ENCODE data around the gene DPP6.

The DPP6 gene

DNA sequence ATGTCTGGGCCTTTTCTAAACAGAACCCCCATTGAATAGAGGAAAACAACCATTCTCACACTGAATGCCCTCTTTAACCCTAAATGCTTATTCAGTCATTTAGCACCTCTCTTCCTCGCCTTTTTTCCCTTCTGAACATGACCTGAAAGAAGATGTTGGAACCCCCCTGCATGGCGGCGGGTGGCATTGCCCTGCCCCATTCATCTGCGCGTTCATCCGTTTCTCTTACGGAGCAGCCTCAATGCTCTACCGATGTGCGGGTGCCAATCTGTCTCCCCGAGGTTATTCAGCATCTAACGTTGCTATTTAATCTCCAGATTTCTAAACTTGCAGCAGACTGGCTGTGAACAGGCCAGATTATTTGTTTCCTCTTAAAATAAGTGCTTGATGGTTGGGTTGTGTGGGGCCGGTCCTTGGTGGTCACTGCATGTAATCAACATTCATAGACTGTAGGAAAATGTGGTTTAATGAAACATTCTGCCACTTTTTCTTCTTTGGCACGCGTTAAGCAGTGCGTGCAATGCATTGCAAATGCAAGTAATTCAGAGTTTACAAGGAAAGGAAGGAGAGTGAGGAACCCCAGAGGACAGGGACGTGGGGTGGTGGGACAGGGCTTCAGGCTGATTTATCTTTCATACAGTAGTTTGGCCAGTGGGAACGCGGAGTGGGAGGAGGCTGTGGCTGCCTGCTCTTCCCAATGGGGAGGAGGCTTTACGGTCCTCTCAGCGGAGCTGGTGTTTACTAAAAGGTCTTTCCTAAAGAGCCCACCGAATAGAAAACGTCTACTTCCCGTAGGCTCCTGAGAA is 286.7 kb downstream of the DPP6 start:
- DNase-seq (ENCODE audit: low read depth in 3 of 3): no peak

DNA sequence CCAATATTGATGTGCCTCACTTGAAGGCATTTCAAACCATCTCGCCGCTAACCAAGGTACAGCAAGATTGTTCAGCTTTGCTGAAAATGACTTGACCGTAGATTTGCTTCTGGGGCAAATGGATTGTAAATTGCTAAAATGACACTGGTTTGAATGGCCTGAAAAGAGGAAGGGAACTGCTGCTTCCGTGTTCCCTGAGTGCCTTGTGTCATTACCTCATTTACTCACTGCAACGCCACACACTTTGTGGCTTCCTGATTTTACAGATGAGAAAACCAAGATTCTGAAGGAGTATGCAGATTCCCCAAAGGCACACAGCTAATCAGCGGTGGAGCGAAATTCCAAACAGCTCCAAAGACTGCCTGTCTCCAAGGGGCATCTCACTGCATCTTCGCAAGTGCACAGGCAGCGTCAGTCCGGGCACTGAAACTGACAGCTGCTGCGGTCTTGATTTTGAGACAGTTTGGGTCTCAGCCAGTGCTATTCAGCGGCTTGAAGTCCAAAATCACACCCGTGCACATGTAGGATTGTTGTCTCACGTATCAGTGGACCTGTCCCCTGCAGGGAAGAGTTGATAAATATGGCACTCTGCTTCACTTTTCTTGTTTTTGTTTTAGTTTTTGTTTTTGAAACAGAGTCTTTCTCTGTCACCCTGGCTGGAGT is 290.9 kb downstream of the DPP6 start:
- no peak for DNase-seq (ENCODE audit: low read depth in 3 of 3)

DNA sequence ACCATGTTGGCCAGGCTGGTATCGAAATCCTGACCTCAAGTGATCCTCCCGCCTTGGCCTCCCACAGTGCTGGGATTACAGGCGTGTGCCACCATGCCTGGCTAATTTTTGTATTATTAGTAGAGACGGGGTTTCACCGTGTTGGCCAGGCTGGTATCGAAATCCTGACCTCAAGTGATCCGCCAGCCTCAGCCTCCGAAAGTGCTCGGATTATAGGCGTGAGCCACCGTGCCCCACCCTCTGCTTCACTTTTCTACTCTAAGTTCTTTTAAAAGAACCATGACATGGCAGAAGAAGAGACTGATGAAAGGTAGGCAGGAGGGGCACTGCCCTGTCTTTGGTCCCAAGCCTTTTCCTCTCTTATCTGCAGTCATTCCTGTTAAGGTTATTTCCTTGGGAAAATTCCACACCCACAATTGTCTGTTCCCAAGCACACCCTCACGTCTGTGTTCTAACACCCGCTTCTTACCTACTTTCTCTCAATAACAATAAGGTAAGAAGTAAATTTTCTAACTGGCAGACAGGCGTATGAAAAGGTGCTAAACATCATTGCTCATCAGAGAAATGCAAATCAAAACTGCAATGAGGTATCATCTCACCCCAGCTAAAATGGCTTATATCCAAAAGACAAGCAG is 291.7 kb downstream of the DPP6 start:
- DNase-seq (ENCODE audit: low read depth in 3 of 3): no peak

DNA sequence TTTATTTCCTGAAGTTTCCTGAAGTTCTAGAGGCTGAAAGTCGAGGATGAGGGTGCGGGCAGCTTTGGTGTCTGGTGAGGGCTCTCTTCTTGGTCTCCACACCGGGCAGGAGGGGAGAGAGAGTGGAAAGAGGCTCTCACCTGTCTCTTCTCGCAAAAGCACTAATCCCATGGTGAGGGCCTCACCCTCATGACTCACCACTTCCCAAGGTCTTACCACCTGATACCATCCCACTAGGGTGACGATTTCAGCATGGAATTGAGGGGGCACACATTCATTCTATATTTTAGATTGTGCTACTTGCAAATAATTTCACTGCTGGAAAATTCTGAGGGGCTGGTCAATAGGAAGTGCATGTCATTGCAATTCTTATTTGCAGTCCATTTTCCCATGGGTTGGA is 292.9 kb downstream of the DPP6 start:
- DNase-seq (ENCODE audit: low read depth in 3 of 3): no peak

DNA sequence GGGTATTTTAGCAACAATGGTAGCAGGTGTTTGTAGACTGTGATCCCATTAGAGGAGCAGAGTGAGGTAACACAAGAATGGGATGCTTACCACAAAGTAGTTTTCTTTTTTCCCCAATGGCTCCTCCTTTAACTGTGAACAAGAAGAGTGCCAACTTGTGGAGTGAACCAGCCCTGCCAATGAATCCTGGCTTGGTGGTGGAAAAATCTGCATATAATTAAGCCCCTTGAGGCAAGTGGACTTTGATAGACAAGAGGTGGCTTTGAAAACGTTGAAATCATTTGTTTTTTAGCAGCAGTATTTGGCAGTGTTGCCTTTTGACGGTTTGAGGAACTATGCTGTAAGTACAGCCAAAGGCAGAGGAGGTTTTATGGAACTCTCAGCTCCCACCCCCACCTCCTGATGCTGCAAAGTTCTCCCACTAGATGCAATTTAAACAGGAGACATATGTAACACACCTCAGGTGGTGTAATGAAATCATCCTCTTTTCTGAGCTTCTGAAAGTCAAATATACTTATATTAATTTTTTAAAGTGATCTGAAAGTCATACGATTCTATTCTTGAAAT is 295.6 kb downstream of the DPP6 start:
- no peak for DNase-seq (ENCODE audit: low read depth in 3 of 3)

DNA sequence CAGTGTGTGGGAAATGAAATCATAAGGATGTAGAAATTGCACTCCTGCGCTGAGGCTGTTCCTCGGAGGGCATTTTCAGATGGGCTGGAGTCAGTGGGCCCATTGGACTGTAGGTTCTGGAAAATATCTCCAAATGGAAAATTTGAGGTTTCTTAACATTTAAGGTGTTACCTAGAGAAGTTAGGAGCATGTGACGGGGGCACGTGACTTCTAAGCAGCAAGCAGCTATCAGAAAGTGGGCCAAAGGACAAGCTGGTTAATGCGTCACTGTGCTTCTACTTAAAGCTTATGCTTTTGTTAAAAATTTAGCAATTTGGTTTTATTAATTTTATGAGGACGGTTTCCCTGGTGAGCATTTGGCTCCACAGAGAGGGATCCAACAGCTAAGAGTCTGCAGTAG is 298.7 kb downstream of the DPP6 start:
- no peak for DNase-seq (ENCODE audit: low read depth in 3 of 3)

DNA sequence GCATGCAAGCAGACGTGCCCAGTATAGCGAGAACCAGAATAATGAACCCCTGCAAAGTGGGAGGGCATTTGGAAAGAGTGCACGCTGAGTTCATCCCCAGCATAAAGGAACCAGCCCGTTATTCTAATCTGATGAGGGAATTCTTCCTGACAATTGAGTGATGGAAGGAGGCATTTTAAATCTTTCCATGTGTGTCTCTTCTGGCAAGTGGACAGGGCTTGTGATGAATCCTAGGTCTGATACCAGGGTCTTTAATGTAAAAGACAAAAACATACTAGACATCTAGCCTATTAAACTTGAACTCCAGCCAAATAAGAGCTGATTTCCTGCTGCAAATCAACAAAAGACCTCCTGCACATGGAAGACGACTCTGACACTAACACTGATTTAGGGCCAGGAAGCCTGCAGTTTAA is 301.2 kb downstream of the DPP6 start:
- no peak for DNase-seq (ENCODE audit: low read depth in 3 of 3)

DNA sequence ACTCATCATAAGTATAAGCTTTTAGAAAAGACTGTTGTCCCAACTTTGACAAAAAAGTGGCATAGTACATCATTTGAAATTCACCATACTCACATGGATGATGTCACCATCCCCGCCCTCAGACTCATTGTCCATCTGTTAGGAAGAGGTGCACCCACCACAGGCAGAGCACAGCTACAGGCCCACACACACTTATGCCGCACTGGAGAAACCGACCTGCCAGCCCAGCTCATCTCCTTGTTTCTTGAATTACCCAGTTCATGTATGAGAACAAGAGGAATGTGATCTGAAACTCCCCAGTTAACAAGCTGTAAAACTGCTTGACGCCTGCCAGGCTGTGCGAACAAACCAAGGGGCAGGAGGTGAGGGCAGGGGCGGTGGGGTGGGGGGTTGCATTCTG is 312.0 kb downstream of the DPP6 start:
- no peak for DNase-seq (ENCODE audit: low read depth in 3 of 3)

DNA sequence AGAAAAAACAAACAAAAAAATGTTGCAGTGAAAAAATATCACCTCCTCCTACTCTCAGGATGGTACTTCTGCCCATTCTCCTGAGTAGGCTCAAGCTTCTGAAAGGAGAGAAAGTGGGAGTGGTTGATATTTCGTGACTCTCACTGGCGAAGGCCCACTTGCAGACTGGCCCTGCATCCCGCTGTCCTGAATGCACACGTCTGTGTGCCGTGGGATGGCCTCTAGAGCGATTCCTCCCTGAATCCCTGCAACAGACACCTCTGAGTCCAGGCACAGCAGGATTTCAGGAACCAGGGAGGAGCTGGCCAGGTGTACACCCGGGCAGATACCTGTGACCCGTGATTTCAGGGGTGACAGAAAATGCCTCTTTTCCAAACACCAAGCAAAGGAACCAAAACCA is 319.2 kb downstream of the DPP6 start:
- no peak for DNase-seq (ENCODE audit: low read depth in 3 of 3)

DNA sequence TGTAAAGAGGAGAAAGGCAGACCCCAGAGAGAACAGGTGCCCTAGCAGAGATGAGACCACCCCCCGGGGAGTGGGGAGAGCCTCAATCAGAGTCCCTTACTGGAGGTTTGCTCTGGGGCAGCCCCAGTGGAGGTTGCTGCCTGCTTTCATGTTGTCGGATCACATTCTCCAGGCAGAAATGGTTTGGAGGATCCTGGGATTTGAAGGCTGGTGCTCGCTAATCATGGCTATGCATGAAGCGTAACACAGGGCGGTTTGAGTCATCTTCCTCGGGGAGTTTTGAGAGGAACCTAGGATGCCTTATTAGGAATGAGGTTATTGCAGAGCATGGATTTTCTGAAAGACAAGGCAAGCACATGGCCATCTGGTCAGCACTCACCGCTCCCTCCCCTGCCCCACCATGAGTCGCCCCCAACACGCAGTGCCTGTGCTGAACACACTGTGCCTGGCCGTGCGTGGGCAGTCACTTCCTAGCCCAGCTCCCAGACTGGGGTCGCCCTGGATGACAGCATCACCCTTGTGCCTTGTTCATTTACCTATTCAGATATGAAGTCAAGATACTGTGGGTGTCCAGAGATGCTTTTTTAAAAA is 319.9 kb downstream of the DPP6 start:
- DNase-seq (ENCODE audit: low read depth in 3 of 3): no peak

DNA sequence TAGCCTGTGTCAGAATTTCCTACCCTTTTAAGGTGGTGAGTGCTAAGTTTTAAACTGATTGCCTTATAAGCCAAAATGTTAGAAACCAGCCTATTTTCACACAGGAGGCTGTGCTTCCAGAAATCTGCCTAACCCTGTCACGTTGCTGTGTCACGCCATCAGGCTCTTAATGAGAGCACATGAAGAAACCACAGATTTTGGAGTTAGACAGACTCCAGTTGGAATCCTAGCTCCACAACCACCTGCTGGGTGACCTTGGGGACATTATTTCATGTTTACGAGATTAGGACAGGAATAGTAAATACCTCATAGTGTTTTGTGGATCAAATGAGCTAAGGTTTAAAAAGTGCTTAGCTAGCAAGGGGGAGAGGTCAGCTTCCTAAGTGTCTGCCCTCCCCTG is 321.8 kb downstream of the DPP6 start:
- DNase-seq (ENCODE audit: low read depth in 3 of 3): no peak

DNA sequence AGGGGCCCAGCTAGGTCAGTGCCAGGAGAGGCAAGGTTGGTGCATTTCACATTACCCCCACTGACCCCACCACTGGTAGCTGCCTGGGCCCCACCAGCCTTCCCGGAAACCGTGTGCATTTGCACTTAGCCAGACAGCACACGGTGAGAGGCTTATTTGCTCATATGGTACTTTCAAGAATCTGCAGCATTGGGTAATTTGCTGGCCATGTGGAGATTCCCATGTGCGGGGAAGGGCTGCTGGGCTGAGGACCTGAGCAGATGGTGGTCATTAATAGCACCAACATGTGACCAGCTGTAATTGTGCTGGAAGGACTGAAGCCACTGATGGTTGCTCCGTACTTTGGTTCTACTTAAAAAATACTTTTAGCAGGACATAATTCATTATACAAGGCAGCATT is 323.8 kb downstream of the DPP6 start:
- no peak for DNase-seq (ENCODE audit: low read depth in 3 of 3)

DNA sequence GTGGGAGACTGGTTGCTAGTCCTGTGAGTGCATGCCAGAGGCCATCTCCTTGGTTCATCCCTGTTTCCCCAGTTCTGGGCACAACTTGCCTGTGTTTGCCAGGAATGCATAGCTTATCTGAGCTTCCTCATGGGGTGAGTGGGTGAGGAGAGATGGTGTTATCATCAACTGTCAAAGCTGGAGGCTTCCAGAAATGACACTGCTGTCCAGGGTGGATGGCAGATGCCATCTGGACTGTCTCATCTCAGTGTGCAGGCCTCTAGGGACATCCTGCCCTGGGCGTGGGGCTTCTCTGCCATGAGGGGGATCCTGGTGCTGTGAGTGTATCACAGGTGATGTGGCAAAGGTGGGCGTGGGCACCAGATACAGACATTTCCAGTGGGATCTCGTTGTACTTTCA is 328.6 kb downstream of the DPP6 start:
- DNase-seq (ENCODE audit: low read depth in 3 of 3): no peak

DNA sequence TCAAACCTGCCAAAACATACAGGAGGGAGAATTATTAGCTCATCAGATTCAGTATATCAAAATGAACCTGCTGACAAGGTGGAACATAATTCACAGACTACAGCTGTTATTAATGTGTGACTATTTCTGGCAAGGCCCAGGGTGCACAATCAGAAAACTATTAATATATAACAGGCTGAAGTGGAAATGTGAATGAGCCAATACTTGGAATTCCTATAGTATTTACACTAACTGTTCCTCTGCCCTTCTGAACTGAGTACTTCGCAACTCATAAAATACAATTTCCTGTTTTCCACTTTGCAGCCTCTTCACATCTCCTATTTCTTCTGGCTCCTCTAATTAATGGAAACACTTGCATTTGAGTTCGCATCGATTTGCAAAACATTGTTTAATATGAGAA is 330.8 kb downstream of the DPP6 start:
- no peak for DNase-seq (ENCODE audit: low read depth in 3 of 3)

DNA sequence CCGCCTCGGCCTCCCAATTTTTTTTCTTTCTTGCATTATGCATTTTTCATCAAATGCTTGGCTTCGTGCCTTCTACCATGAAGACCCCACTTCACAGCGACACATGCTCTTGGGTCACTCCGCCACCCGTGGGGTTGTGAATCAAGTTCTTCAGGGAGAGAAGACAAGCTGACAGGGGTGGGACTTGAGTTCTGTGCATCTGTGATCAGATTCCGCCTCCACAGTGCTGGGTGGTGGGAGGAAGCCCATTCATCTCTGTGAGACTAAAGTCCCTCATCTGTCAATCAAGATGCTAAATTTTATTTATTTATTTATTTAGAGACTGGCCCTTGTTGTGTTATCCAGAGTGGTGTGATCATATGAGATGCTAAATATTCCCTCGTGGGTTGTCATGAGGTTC is 333.0 kb downstream of the DPP6 start:
- DNase-seq (ENCODE audit: low read depth in 3 of 3): no peak

DNA sequence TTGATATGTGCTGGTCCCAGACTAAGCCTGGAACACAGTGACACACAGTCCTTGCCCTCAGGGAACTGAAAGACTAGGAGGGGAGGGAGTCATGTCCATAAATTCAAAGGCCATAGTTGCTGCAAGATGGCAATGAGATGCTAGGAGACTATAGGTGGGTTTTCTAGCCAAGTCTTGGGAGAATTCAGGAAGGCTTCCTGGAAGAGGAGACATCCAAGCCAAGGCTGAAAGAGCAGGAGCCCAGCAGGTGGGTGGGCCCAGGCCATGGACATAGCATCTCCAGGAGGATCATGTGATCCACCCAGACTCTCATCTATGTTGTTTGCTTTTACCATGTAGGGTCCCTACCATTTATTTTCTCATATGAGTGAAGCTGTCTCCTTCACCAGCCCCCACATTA is 335.1 kb downstream of the DPP6 start:
- DNase-seq (ENCODE audit: low read depth in 3 of 3): no peak

DNA sequence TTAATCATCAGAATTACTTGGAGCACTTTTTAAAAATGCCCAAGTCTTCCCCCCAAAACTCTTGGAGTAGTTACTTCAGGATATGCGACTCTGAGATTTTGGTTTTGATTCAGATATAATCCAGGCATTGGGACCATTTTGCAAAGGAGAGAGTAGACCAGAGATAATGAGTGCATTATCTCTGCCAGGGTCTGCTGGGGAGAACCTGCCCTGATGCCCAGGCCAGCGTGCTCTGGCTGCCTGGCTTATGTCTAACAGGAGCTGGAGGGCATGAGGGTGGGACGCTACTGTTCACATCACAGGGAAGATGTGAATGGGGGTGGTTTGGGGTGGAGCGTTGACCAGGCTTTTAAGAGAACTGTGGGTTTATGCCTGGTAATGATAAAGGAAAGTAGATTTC is 336.2 kb downstream of the DPP6 start:
- no peak for DNase-seq (ENCODE audit: low read depth in 3 of 3)

DNA sequence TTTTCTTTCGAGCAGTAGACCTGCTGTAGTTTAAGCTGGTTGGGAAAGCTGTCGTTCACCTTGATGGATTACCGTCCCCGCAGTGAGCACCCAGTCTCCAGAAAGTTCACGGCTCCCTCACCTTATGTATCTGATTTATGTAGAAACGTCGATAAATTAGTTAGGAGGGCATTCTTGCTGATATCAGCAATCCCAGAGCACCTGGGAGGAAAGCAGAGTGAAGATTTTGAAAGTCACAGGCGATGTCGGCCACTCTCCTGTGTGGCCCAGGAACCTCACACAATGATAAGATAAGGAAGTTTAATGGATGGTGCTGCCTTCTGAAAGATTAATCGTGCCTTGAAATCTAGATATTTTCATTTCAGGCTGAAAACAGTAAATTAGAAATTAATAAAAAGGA is 336.8 kb downstream of the DPP6 start:
- DNase-seq (ENCODE audit: low read depth in 3 of 3): no peak

DNA sequence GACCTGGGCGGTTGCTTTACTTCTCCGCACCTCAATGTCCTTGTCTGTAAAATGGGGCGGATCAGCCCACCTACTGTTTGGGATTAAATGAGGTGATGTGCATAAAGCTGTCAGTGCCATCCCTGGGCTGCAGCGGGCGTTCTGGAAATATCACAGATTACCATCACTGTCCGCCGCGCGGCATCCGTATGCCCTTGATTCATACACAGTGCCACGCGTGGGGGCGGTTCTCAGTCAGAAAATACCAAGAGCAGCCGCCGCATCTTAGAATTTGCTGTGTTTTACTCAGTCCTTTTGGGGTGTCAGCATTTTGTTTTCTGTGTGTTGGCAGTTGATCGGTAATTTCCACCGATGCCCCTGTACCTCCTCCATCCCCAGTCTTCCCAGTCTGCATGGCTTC is 338.8 kb downstream of the DPP6 start:
- DNase-seq (ENCODE audit: low read depth in 3 of 3): no peak

DNA sequence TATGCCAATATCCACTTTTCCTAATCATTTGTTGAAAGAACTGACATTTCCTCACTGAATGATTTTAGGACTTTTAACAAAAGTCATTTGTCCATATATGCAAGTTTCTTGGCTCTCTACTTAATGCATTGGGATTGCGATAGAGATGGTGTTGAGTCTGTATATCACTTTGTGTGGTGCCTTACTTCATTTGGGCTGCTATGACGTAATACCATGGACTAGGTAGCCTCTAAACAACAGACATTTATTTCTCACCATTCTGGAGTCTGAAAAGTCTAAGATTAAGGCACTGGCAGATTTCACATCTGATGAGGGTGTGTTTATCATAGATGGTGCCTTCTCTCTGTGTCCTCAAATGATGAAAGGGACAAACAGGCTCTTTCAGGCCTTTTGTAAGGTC is 342.6 kb downstream of the DPP6 start:
- no peak for DNase-seq (ENCODE audit: low read depth in 3 of 3)

DNA sequence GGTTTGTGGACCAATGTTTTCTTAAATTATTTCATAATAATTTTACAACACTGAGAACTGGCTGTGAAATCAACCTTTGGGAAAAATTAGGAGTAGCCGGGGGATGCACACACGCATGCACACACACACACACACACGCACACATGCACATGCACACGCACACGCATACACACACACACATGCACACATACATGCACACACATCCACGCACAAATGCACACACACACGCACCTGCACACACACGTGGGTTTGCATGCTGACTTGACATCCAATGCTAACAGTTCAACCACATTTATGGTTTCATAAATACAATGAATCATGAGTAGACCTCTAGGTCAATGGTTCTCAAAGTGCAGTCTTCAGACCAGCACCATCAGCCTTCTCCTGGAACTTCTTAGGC is 354.1 kb downstream of the DPP6 start:
- no peak for DNase-seq (ENCODE audit: low read depth in 3 of 3)

DNA sequence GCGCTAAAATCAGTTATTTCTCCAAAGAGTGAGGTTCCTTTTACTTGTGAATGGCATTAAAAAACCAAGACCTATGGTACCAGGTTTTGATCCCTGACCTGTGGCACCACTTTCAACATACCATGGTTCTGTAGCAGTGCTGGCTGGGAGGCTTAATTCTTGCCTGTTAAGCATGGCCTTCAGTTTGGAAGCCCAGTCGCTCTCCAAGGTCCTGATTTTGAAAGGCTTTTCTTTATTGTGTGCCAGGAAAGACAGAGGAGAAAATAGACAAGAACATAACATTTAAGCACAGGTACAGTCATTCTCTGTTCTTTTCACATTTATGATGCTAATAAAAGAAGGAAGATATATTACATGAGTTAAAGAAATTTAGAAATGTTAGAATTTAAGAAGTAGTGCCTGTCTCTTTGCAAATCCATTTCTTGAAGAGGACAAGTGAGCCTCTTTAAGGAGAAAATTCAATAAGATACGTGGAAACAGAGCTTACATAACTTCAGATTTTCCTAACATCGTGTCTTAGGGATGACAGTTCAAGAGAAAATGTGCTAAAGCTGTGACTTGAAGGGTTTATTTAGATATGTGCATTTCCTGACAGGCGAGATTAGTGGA is 357.6 kb downstream of the DPP6 start:
- DNase-seq (ENCODE audit: low read depth in 3 of 3): no peak

Data from stimulated activated CD4-positive, alpha-beta T cell treated with anti-CD3 and anti-CD28 coated beads, TNF-alpha, amount 100 ng/mL, for 4 hours (primary cell).